Measurements from ENCODE around the gene DYSF.

DNA sequence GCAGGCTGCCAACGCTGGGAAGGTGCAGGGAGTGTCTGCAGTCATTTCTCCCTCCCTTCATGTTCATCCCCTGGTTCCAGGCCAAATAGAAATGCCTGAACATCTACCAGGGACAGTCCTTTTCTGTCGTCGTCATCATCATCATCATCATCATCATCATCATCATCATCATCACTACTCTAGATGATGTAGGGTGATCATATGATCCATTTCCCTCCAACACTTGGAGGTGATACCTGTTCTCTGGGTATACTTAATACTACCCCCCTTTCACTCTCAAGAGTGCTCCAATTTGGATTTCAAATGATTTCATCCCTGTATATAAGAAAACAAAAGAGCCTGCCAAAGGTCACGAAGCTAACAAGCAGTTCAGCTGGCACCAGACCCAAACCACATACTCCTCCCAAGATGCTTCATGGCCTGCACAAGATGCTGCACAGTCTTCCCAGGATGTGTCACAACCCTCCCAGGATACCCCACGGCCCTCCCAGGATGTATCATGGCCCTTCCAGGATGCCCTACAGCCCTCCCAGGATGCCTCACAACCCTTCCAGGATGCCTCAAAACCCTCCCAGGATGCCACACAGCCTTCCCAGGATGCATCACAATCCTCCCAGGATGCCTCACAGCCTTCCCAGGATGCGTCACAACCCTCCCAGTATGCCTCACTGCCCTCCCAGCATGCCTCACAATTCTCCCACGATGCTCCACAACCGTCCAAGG is 257.9 kb downstream of the DYSF start:
- TF ChIP-seq, protein P1, sequence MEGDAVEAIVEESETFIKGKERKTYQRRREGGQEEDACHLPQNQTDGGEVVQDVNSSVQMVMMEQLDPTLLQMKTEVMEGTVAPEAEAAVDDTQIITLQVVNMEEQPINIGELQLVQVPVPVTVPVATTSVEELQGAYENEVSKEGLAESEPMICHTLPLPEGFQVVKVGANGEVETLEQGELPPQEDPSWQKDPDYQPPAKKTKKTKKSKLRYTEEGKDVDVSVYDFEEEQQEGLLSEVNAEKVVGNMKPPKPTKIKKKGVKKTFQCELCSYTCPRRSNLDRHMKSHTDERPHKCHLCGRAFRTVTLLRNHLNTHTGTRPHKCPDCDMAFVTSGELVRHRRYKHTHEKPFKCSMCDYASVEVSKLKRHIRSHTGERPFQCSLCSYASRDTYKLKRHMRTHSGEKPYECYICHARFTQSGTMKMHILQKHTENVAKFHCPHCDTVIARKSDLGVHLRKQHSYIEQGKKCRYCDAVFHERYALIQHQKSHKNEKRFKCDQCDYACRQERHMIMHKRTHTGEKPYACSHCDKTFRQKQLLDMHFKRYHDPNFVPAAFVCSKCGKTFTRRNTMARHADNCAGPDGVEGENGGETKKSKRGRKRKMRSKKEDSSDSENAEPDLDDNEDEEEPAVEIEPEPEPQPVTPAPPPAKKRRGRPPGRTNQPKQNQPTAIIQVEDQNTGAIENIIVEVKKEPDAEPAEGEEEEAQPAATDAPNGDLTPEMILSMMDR (IDR thresholded peaks at IDR 0.05): no peak
- TF ChIP-seq EZH2 (IDR thresholded peaks at IDR 0.05; ENCODE audit: borderline replicate concordance, insufficient read depth, low read depth, low read length, poor library complexity, severe bottlenecking): no peak

Measured in B cell (primary cell).